ENCODE results near the gene EBF3.

EBF3 gene

GRCh38 chr10:129912166-129912917 lies 51.7 kb downstream of the EBF3 start:
- DNase-seq (ENCODE audit: low spot score) = peak; percentile 77

- DNase-seq (ENCODE audit: low spot score) = no peak
Measured at GRCh38 chr10:129911451-129912165, 52.5 kb downstream of the EBF3 start.

DNA sequence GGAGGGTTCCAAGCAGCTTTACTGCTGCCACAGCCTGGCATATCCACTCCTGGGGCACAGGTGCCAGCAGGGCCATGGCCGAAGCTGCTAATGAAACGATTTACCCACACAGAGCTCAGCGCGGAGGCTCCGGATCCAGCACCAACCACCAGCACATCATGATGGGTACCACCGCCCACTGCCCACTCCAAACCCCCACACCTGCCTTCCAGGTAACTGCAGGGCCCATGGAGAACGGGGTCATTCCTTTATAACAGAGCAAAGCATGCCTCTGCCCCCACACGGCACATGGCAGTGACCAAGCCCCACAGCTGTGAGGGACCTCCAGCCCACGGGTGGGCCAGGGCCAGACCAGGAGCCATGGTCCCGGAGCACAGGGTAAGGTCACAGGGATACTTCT lies 53.2 kb downstream of the EBF3 start:
- DNase-seq (ENCODE audit: low spot score) = no peak

DNA sequence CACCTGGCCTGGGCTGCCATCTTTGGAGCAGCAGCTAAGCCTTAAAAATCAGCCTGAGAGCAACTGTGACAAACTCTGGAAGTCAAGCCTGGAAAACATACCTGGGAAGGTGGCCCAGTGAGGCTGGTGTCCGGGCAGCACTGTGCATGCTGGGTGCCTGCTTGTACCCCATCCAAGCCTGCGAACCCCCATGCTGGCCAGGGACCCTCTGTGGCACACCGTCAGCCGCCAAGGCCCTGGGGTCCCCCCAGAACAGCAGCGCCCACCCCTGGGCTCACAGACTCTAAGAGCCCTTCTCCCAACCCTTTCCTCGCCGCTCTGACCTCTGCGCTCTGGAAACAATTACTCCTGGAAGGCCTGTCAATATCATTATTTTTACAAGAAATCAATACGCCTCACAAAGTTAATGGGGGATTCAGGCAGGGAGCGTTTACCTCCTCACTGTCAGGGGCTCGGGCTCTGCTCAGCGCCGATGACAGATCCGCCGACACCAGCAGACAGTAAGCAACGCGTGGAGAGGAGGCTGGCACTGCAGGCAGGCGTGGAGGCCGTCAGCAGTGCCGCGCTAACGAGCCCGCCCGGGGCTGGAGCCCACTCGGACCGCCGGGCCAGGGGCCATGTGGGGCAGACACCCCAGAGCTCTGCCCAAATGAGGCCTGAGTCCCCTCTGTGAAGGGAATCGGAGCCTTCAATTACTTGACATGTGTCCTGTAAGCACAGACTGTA lies 54.4 kb downstream of the EBF3 start:
- DNase-seq (ENCODE audit: low spot score) = no peak

- DNase-seq (ENCODE audit: low spot score) = no peak
Measured at GRCh38 chr10:129909080-129909479, 55.0 kb downstream of the EBF3 start.

- DNase-seq (ENCODE audit: low spot score) = no peak
Measured at GRCh38 chr10:129908406-129908805, 55.7 kb downstream of the EBF3 start.

DNA sequence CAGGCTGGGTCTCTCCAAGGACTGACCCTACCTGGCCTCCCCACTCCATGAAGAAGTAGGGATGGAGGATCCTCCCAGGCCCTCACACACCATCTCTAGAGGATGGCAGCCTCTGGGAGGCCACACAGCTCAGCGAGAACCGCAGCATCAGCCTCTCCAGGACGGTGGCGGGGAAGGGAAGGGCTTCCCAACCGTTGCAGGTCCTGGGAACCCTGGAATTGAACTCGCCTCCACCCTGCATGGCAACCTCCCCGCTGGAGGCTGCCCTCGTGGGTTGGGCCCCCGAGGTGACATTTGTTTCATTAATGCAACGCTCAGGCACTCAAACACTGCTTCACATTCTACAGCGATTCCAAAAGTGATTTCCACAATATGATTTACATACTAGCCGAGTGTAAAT lies 58.5 kb downstream of the EBF3 start:
- DNase-seq (ENCODE audit: low spot score) = no peak

GRCh38 chr10:129904323-129904722 lies 59.8 kb downstream of the EBF3 start:
- no peak for DNase-seq (ENCODE audit: low spot score)

- no peak for DNase-seq (ENCODE audit: low spot score)
Measured at GRCh38 chr10:129901389-129902006, 62.6 kb downstream of the EBF3 start.

GRCh38 chr10:129900825-129901224 lies 63.2 kb downstream of the EBF3 start:
- no peak for DNase-seq (ENCODE audit: low spot score)

- DNase-seq (ENCODE audit: low spot score) = no peak
Measured at GRCh38 chr10:129899276-129900130, 64.6 kb downstream of the EBF3 start.

- no peak for DNase-seq (ENCODE audit: low spot score)
Measured at GRCh38 chr10:129898706-129899268, 65.3 kb downstream of the EBF3 start.

GRCh38 chr10:129897871-129898626 lies 66.0 kb downstream of the EBF3 start:
- DNase-seq (ENCODE audit: low spot score) = no peak

DNA sequence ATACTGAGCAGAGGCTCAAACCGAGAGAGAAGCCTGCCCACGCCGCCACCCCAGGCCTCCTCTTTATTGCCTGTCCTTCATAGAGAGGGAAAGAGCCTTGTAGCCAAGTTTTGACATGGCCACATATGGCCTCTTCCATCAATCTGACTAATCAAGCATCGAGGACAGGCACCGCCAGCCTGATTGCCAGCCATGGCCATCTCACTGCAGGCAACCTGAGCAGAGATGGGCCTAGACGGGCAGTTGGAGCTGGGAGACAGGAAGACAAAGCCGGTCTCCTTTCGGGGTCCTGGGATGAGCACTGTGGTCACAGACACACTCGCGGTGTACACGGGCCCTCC lies 67.2 kb downstream of the EBF3 start:
- no peak for DNase-seq (ENCODE audit: low spot score)

GRCh38 chr10:129896136-129896859 lies 67.8 kb downstream of the EBF3 start:
- no peak for DNase-seq (ENCODE audit: low spot score)

- no peak for DNase-seq (ENCODE audit: low spot score)
Measured at GRCh38 chr10:129895811-129896135, 68.3 kb downstream of the EBF3 start.

GRCh38 chr10:129894698-129895097 lies 69.4 kb downstream of the EBF3 start:
- no peak for DNase-seq (ENCODE audit: low spot score)

DNA sequence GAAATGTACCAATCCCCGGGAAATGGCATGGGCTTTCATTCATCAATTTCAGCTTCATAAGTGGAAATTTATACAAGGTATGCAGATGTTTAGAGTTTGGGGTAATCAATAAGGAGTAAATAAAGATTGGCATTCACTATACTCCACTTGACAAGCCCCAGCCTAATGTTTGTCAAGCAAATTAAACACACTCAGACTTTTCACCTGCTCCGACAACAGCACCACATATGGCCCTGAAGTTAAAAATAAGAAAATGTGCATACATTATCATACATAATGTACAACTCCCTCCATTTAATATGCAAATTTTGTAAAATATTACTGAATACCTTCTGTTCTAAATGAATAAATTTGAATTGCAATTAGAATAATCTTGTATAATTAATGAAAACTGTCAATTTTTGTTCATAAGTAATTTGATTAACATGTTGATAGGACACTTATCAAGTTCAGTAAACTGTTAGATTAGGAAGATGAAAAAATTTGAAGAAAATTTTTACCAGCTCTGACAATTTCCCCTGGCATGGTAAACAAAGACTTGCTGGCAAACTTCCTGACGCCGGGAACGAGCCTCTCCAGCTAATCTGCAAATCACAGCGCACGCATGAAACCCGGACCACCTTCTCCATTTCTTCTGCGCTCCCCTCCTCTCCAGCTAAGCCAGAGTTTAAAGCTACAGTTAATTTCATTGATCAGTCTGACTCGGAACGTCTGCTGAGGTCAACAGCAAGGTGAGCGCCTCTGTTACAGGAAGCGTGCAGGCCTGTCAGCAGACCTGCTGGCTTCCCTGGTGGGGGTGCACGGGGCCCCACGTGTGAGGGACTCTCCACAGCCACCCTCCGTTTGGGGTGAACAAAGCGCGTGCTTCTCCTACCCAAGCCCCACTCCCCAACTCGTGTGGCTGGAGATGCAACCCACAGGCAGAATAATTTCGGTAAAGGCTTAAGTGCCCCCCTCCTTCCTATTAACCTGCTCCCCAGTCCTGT lies 70.7 kb downstream of the EBF3 start:
- no peak for DNase-seq (ENCODE audit: low spot score)

GRCh38 chr10:129892548-129893052 lies 71.5 kb downstream of the EBF3 start:
- no peak for DNase-seq (ENCODE audit: low spot score)
